ENCODE measurements around the gene CCDC12.

The CCDC12 gene

GRCh38 chr3:46885612-46886011, 90.9 kb downstream of the CCDC12 start:
- no peak for DNase-seq

GRCh38 chr3:46884929-46885328, 91.6 kb downstream of the CCDC12 start:
- DNase-seq = no peak

GRCh38 chr3:46884427-46884826, 92.1 kb downstream of the CCDC12 start:
- no peak for DNase-seq

DNA sequence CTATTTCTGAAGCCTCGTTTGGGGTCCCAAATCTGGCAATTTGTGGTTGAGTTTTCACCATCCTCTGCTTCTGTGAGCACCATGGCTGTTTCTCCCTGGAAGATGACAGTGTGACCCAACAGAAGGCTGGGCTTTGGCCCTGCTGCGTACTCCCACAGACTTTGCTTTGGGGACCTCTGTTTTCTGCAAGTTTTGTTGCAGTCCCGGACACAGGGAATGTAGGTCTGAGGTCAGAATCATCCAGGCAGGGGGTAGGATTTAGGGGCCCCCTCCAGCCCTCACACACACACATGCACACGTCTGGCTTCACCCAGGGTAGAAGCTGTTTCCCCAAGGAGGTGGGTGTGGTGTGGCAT, 92.7 kb downstream of the CCDC12 start:
- no peak for DNase-seq

- DNase-seq = no peak
Measured at GRCh38 chr3:46883054-46883829, 93.3 kb downstream of the CCDC12 start.

- DNase-seq = no peak
Measured at GRCh38 chr3:46882377-46883053, 94.0 kb downstream of the CCDC12 start.

- DNase-seq = no peak
Measured at GRCh38 chr3:46881596-46882376, 94.8 kb downstream of the CCDC12 start.

GRCh38 chr3:46880884-46881595, 95.5 kb downstream of the CCDC12 start:
- DNase-seq = no peak

DNA sequence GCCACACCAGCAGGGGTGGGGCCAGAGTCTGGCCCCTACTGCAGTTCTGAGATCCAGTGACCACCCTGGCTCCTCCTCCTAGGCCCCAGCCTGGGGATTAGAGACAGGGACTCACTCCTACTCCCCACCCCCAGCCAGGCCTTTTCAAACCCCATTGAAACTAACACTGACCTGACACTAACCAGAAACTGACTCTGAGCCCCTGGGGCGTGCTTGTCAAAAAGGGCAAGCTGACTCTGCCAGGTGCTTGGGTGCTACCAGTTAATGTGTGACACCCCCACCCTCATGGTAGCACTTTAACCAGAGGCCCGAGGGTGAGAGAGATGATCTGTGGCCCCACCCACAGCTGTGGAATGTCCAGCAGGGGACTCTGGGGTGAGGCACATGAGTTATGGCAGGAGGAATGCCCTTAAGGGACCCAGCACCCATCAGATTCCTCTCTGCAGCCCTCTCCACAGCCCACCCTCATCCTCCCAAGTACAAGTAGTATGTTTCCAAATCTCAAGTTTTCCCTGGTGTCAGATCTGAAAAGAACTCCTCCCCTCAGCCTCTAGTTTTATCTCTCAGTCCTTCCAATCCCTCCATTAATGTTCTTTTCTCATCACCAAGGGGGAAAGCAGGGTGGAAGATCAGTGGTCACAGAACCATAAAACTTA, 97.6 kb downstream of the CCDC12 start:
- no peak for DNase-seq

GRCh38 chr3:46877406-46878125, 99.0 kb downstream of the CCDC12 start, which contains the start of gene PTH1R:
TSS of gene PTH1R (plus strand) at chr3:46877721. CDS start at chr3:46883560, 5,839 bp downstream.
- no peak for DNase-seq

- no peak for DNase-seq
Measured at GRCh38 chr3:46876313-46877300, 99.9 kb downstream of the CCDC12 start.

- DNase-seq = no peak
Measured at GRCh38 chr3:46875560-46875959, 101.0 kb downstream of the CCDC12 start.

- DNase-seq = no peak
Measured at GRCh38 chr3:46874430-46874829, 102.1 kb downstream of the CCDC12 start.

- no peak for DNase-seq
Measured at GRCh38 chr3:46873521-46873920, 103.0 kb downstream of the CCDC12 start.

Data from activated CD4-positive, alpha-beta T cell treated with anti-CD3 and anti-CD28 coated beads, Interleukin-2, Interleukin-6, amounts not matched to agents 100 ng/mL and 50 ng/mL, durations not matched to agents 16 hours and 8 hours (primary cell).